ELR (cell line): Measurements from ENCODE around the gene FOXN3.
A peak's percentile ranks its signal among the peaks of the same experiment; 100 is the strongest.

ENCODE experiments used
- DNase-seq: peaks from one replicate; pipeline ENCODE4 v3.0.0-alpha.2; 2015; ENCODE audit warnings: low read depth

Gene FOXN3

DNA sequence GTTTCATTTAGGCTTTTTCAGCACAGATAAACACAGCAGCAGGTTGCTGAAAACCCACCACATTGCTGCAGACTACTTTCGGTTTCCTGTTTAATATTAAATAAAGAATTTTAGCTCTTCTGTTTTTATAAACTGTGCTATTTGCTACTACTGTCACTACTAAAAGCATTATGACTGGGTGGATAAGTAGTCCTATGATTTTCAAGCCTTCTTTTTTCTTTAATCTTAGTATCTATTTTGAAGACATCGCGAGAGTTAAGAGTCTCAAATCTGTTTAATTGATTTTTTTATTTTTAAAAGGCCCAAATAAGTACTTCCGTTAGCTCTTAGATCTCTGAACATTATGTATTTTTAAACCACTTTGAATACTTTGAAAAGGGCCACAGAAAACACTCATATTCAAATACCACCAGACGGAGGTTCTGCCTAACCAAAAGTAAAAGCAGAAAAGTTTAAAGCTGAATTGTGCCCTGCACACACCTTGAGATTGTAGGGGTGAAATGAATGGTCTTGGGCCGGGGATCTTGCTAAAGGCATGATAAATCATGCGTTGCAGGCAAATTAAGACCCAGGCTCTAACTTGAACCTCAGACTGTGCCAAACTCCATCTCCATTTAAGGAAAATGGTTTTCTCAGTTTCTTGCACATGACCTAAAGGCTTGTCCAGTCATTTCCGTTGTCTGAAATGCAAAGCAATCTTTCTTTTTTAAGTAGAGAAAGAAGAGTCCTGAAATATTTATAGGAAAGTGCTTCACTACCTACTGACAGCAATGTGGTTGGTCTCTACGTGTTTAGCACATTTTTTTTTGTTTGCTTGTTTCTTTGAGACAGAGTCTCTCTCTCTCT lies 13.6 kb upstream of the FOXN3 start:
- peak; percentile 64 for DNase-seq

DNA sequence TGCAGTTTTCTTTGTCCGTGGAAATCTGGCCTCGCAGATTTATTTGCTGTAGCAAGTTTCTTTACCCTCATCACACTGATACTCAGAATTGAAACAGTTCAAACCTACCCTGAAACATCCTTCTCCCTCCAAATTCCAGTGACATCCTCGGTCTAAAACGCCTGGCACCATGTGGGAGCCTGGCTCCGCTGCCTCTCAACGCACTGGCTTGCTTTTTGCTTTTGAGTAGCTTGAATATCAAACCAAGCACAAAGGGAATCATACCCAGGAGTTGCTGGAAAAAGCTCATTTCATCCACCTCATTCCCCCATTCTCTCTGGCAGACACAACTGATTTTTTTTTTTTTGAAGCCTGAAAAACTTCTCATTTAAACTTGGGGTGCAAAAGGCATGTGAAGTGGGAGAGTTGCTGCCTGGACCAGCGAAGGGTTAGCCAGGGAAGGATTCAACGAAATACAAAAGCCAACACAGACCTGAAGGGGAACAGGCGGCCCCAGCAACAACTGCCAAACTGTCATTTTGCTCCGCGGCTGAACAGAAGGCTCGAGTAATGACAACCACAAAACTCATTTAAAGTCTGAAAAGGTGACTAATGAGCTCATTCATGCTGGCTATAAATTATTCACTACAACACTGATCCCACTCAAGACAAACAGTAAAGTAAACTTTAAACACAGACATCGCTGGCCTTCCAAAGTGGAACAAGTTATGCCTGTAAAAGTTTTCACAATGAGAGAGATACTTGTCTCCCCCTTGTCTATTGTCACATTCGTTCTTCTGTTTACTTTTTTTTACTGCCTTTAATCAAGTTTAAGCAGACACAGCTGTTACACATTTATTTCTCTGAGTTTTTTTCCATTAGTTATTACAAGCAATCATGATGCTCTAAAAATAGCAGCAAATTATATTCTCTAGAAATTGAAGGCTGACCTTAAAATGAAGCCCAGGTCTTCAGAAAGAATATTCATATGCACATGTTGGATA lies 12.5 kb upstream of the FOXN3 start:
- DNase-seq, result peak; percentile 17

DNA sequence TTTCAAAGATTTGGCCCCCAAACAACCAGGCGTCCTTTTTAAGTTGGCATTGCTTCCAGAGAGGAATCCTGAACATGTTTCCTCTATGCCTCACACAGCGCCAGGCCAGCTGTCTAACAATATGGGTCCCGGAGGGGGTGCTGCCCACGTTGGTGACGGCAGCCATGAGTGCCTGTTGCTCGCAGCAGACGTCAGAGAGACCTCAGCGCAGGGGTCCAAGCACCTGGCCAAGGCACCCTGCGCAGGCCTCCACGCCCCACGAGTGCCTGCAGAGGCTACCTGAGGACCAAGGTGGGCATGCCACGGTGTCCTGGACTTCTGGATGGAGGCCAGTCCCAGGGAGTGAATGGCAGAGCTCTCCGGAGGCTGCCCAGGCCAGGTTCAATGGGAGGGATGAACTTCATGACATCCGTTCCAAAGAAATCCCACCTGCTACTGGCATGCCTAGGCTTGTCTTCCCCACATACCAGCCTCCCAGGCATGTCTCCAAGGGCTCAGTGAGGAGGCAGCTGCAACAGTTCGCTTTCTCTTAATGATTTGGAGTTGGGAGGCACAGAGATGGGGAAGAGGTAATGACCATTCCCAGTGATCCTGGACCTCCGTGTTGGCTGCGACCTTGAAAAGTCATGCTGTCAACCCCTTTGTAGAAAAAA lies 11.6 kb upstream of the FOXN3 start:
- DNase-seq, result no peak

DNA sequence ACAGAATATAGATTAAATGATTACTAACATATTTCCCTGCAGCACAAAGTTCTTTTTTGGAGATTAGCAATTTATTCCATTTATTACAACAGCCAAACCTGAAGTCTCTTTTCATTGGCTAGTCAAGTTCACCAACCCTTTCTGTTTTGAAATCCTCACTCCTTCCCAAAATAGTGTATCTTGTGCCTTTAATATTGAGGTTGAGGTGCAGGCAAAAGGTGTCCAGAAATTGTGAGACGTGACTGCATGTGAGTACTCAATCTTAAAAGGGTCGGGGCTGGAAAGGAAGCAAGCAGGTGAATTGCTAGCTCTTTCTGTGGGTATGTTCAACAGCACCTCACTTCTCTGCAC lies 11.1 kb upstream of the FOXN3 start:
- DNase-seq, result no peak

DNA sequence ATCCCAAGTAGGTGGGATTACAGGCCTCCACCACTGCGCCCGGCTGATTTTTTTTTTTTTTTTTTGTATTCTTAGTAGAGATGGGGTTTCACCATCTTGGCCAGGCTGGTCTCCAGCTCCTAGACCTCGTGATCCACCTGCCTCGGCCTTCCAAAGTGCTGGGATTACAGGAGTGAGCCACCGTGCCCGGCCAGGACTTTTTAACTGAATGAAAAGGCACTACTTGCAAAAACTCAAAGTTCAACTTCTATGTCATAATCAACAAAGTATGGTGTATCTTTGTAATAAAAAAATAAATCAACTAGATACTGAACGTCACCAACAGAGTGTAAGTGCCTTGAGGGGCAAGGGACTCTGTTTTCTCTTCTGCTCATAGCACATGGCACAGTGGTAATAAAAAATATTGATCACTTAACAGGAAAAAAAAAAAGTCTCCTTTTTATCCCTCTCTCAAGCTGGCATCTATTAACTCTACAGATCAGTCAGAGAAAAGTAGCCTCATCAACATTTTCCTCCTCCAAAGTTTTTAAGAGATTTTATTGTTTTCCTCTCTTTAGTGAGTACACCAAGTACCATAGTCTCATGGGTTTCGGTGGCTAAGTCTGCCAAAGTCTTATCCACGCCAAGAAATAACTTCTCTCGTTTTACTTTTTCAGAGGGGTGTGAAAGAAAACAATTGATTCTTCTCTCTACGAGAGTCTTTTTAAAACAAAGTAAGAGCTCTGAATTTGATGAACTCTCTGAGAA lies 10.6 kb upstream of the FOXN3 start:
- DNase-seq, result no peak

DNA sequence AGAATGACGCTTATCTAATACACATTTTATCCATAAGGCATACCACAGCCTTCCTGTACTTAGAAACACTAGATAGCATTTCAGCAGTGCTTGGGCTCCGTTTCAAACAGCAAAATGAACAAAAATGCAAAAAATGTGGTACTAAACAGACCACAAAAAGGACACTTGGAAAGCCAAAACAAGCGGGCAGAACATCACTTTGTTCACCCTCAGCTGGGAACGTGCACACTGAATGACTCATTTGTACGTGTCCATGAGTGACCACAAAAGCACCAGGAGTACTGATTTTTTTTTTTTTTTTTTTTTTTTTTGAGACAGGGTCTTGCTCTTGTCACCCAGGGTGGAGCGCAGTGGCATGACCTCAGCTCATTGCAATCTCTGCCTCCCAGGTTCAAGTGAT lies 8.9 kb upstream of the FOXN3 start:
- DNase-seq, result peak; percentile 96

DNA sequence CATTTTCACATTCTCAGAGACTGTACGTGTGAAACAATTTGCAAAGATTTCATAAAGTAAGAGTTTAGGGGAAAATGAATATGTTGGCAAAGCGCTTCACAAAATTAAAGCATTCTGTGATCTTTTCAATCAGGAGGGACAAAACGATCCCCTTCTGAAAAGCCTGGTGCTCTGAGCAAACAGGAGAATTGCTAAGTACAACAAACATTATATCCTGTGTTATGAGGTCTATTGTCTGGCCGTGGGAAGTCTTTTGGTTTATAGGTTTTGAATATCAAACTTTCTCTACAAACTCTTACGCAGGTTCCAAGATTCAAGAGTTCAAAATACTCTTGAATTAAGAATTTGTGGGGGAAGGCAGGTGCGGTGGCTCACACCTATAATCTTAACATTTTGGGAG lies 7.2 kb upstream of the FOXN3 start:
- DNase-seq, result no peak

DNA sequence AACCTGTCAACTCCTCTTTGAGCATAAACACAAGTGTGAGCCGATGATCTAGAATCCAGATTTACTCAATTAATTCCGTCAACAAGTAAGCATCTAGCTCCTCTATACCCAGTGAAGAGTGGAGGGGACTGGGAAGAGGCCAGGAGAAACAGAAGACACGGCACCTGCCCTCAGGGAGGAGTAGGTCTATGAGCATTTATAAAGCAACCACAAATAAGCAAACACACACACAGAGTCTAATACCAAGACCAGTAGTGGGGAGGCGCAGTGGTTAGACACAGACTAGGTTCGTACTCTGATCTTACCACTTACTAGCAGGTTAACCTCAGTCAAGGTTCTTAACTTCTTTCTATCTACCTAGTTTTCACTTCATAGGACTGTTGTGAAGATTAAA lies 5.9 kb upstream of the FOXN3 start:
- DNase-seq, result no peak

DNA sequence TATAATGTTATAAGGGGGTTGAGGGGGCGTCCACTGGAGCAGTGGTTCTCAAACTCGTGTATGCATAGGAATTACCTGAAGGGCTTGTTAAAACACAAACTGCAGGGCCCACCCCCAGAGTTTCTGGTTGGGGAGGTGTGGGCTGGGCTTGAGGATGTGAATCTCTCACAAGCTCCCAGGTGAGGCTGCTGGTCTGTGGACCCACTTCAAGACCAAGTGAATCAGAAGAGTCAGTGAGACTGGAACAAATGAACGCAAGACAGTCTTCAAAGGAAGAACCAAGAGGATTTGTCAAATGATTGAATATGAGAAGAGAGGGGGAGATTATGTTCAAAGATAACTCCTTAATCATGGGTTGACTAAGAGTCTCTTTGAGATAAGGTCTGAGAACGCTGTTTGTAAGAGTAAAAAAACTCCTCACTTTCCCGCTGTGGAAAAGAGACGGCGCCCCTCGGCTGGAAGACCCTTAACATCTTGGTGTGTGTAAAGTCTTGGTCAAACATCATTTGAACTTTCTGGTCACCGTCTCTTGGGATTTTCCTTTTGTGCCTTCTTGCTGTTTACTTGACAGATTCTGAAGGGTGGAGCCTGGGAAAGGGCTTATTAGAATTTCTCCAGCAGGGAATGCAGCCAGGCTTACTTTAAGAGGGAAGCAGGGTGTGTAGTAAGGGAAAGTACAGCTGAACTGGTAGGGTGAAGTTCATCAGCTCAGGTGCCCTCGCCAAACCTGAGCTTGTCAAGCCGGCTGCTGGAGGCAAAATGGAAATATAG lies 5.3 kb upstream of the FOXN3 start:
- DNase-seq, result no peak

DNA sequence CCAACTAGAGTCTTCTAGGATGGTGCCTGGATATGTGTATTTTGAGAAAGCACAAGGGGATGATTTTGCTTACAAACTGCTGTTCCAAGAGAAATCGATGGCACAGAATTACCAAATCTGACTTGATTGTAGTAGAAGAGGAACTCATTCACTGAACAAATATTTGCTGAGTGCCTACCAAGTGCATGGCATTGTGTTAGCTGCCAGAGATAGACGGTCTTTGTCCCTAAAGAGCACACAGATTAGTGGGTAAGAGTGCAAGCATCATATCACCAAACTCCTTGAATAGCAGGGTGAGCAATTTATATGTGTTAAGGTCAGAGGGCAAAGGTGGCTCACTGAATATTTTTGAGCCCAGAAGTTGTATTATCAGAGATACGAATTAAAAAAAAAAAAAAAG lies 3.5 kb upstream of the FOXN3 start:
- no peak for DNase-seq

DNA sequence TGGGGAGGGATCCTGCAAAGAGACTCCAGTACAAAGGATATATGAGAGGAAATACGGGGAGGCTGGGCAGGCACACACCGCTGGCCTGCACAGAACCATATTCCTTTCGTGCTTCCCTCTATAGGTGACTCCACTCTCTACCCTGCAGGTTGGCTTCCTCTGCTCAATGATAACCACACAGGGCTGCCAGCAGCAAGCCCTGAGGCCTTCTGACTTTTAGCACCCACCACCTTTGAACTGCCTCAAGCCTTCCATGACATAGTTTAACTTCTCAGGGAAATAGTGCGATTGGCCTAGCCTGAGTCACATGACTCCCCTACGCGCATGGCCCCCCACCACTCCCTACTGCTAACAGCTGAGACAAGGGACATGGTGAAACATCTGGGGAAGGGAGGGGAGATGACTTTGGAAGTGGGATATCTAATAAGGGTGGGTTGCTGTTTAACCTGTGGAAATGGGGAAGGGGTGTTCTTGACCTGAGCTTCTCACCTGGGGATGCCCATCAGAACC lies 3.0 kb upstream of the FOXN3 start:
- DNase-seq, result no peak

DNA sequence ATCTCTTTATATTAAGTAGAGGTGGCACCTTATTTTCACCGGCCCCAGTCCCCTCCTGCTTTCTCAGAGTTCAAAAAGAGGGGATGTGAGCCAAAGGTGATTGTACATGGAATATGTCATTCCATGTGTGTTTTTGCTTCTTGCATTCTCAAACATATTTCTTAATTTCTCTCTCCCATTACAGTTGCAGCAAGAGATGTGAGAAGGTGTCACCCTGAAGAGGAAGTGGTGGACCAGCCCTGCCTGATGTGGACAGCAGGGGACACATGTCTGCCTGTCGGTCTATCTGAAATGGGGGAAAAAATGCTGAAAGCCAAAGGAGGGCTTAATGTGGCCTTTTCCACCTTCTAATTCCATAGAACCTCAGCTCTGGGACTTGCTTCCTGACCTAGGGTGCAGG lies 1.9 kb upstream of the FOXN3 start:
- no peak for DNase-seq

DNA sequence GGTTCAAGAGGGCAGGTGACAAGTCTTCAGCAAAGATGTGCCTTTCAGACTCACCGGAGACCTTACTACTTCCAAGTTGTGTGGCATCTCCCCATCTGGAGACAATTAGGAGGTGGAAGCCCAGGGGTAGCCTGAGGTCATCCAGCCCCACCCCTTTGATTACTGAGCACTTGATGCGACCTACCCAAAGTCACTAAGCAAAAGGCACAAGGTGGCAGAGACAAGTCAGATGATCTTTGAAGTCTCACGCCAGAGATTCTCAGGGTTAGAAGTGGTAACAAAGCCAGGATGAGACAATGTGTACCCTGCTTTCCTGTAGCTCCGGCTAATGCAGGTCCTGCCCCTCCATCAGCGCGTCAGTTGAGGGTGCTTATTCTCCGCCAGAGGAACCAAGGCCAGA lies 1.4 kb upstream of the FOXN3 start:
- DNase-seq, result no peak

DNA sequence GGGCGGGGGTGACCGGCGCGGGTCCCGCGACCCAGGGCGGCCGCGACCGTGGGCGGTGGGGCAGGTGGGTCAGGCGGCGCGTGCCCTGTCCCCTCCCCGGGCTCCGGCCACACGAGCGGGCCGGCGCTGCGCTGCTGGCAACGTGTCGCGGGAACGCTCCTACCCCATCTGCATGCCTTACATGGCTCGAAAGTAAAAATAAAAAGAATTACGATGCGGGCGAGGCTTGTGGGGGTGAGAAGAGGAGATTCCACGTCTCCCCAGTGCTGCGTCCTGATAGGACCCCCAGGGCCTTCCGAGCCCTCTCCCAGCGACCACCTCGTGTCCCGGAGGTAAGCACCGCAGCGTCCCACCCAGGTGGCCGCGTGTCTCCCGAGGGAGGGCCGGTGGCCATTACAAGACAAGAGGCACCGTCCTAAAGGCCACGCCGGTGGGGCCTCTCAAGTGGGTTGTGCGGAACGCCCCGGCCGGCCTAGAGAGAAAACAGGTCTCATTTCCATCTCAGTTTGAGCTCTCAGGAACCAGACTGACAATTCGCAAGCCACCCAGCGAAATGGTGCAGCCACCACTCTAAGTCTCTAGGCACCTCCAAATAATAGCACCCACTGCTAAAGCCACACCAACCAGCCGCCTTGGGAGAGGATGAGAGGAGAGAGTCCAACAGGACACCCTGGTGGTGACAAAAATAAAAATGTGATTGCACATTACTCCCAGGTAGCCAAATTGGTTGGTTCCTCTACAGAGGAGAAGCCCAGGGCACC lies 612 bp upstream of the FOXN3 start:
- peak; percentile 52 for DNase-seq

DNA sequence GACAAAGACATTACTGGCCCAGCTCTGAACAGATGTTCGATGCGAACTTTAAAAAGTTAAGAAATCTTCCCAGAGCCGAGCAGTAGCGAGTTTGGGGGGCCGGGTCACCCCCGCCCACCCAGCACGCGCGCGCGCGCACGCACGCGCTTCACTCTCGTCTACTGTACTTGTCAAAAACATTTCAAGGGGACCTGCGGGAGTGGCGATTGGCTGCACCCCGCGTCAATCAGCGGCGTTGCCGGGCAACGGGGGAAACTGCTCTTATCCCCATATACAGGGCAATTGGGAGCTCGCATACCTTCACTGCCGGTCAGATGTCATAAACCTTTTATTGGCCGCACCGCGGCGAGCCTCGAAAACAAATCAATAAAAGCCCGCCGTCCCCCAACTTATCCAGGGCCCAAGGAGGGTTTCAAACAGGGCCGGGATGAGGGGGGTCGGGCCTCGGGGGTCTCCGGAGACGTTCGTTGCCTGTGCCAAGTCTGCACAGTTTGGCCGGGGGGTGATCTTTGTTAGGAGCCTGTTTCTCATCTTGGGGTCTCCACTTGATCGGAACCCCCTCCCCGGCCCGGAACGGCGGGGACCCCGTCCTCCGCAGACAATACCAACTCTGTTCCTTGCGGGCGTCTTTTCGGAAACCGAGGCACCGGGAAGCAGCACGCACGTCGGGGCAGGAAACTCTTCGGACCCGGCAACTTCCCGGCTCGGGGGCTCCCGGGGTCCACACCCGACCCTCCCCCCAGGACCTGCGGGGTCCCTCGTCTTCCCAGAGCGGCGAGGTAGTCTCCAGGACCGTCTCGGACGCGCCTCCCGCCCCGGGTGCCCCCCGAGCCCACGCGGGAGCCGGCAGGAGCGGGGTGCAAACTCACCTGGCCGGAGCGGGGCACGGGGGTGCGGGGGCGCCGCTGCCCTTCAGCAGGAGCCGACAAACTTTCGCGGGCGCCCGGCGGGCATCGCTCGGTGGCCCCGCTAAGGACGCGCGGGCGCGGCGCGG lies 734 bp downstream of the FOXN3 start:
- DNase-seq, result peak; percentile 91

DNA sequence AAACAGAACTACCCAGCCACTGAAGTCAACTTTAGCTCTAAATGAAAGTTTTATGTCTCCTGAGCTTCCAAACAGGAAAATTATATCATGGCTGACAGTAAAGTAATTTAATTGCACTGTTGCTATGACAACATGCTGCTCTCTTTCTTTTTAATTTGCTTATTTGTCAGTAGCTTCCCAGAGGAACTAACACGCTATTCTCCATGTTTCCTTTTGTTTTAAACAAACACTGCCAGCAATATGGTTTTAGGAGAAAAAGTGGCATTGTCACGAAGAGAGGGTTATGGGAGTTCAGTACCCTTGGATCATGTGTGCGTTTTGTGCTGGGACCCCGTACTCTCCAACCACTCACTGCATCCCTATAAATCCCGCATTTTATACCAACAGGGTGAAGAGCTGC lies 1.9 kb downstream of the FOXN3 start:
- no peak for DNase-seq

DNA sequence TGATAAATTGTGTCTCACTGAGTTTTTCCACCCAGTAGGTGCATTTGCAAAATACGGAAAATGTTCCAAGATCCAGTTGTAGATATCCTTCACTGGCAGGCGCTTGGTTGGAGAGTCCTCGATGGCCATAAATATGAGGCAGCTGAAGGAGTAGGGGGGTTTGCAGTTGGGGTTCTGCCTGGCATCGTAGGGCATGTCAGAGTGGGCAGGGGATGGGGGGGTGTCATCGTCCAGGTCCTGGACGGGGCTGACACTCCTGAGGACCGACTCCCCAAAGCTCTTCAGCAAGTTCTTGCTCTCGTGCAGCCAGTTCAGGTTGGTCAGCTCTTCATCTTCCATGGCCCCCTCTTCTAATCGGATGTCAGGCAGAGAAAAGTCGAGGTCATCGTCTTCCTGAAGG lies 5.1 kb downstream of the FOXN3 start:
- no peak for DNase-seq

DNA sequence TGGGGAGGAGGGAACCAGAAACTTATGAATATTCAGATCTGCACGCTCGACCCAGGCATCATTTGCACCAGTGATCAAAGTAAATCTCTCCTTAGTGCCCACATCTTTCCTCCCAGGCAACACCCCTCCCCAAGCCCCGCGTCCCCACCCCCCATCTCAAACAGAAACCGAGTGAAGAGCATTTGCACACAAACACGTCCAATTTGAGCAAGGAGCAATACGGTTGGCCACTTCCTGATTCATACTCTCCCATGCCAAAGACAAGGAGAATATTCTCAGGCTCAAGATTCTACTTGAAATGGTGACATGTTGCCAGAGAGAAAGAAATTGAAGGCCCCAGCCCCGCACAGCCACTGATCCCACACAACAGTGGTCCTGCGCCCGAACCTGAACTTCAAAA lies 7.1 kb downstream of the FOXN3 start:
- DNase-seq, result no peak
